K562 (cell line): ENCODE measurements around the gene DCUN1D4. TPM values are rescaled to one million over a fixed set of nuclear protein-coding genes. Genes with fewer than 3 reads are reported as not detected.

Experiments used
- CBX5 ChIP-seq: IDR thresholded peaks from 2 replicates; pipeline ENCODE4 v1.6.1; 2014; ENCODE audit warnings: low read depth, borderline replicate concordance
- CBX8 ChIP-seq: fragments of 200-600 bp; sonication (generic); IDR thresholded peaks from 2 replicates; pipeline ENCODE4 v1.6.1; 2012; ENCODE audit warnings: borderline replicate concordance, mixed run types, low read depth, mild to moderate bottlenecking, moderate library complexity, mixed read lengths, low read length, control low read depth, inconsistent platforms; ENCODE audit not compliant: poor library complexity, severe bottlenecking; ENCODE audit errors: extremely low read depth
- CREB3 ChIP-seq: fragments of 450-650 bp; conservative IDR thresholded peaks from 2 replicates; pipeline ENCODE4 v1.6.1; 2016; ENCODE audit warnings: missing genetic modification characterization, low read depth, mild to moderate bottlenecking, missing compliant biosample characterization, moderate library complexity
- CREM ChIP-seq: IDR thresholded peaks from 2 replicates; pipeline ENCODE4 v1.6.1; 2014; ENCODE audit warnings: antibody characterized with exemption, low read depth
- DMBX1 ChIP-seq: fragments of 250-450 bp; sonication (Bioruptor Pico); IDR thresholded peaks from 2 replicates; pipeline ENCODE4 v1.8.0; 2022; ENCODE audit warnings: inconsistent platforms, mild to moderate bottlenecking, moderate library complexity, borderline replicate concordance
- ESRRB ChIP-seq: fragments of 250-450 bp; sonication (Bioruptor Pico); IDR thresholded peaks from 2 replicates; pipeline ENCODE4 v1.5.0; 2020; ENCODE audit warnings: mild to moderate bottlenecking, moderate library complexity, borderline replicate concordance
- GTF2F1 ChIP-seq: IDR thresholded peaks from 2 replicates; pipeline ENCODE4 v1.6.1; 2011; ENCODE audit warnings: low read depth, low read length, improper control_type of control experiment
- HDAC2 ChIP-seq: fragments of 450-650 bp; IDR thresholded peaks from 2 replicates; pipeline ENCODE4 v1.6.1; 2016; ENCODE audit warnings: mild to moderate bottlenecking
- KDM1A ChIP-seq, 2 experiments: fragments of 450-650 bp; IDR thresholded peaks; 2 replicates each; pipeline ENCODE4 v1.6.1; 2016; ENCODE audit warnings: mild to moderate bottlenecking in 2 of 2
- MBD2 ChIP-seq: sonication (generic); IDR thresholded peaks from 2 replicates; pipeline ENCODE4 v1.6.1; 2016; ENCODE audit warnings: low read depth, borderline replicate concordance
- MXI1 ChIP-seq: IDR thresholded peaks from 2 replicates; pipeline ENCODE4 v1.6.1; 2011; ENCODE audit warnings: low read depth, mild to moderate bottlenecking, improper control_type of control experiment, low read length
- NFE2L1 ChIP-seq: fragments of 450-650 bp; IDR thresholded peaks from 2 replicates; pipeline ENCODE4 v1.6.1; 2016; ENCODE audit warnings: missing genetic modification characterization, low read depth, mild to moderate bottlenecking, missing compliant biosample characterization, moderate library complexity, borderline replicate concordance
- PCBP2 ChIP-seq: fragments of 200-400 bp; formaldehyde crosslinking; IDR thresholded peaks from 2 replicates; pipeline ENCODE4 v1.6.1; 2018; ENCODE audit warnings: low read length, low read depth, mild to moderate bottlenecking, moderate library complexity; ENCODE audit not compliant: poor library complexity, severe bottlenecking
- PHB ChIP-seq: fragments of 250-450 bp; sonication (Bioruptor Pico); IDR thresholded peaks from 2 replicates; pipeline ENCODE4 v1.5.0; 2021
- PHF21A ChIP-seq: fragments of 450-650 bp; IDR thresholded peaks from 2 replicates; pipeline ENCODE4 v1.6.1; 2017; ENCODE audit warnings: low read depth, borderline replicate concordance
- SRF ChIP-seq, 2 experiments: fragments of 250-450, 450-650 bp in 1 of 2; sonication (Bioruptor Pico) in 1 of 2; sonication (generic) in 1 of 2; formaldehyde crosslinking; IDR thresholded peaks; 2 replicates each; pipeline versions ENCODE4 v1.5.0 to v1.5.1; 2020 to 2022; ENCODE audit warnings: mild to moderate bottlenecking in 1 of 2, missing genetic modification reagents in 1 of 2
- STAT6 ChIP-seq: sonication (generic); formaldehyde crosslinking; IDR thresholded peaks from 2 replicates; pipeline ENCODE4 v1.8.1; 2023; ENCODE audit warnings: mild to moderate bottlenecking, missing genetic modification reagents
- ZBTB1 ChIP-seq: sonication (generic); formaldehyde crosslinking; IDR thresholded peaks from 2 replicates; pipeline ENCODE4 v1.8.1; 2023; ENCODE audit warnings: missing genetic modification reagents, low read depth, mild to moderate bottlenecking, borderline replicate concordance
- ZBTB17 ChIP-seq: fragments of 450-650 bp; formaldehyde crosslinking; IDR thresholded peaks from 2 replicates; pipeline ENCODE4 v1.4.0; 2020; ENCODE audit warnings: mild to moderate bottlenecking
- ZFP30 ChIP-seq: fragments of 250-450 bp; sonication (Bioruptor Pico); IDR thresholded peaks from 2 replicates; pipeline ENCODE4 v1.8.0; 2022; ENCODE audit warnings: moderate library complexity, mild to moderate bottlenecking, inconsistent platforms, borderline replicate concordance
- ZNF263 ChIP-seq: sonication (generic); formaldehyde crosslinking; IDR thresholded peaks from 2 replicates; pipeline ENCODE4 v1.8.0; 2022; ENCODE audit warnings: mild to moderate bottlenecking, missing genetic modification reagents, borderline replicate concordance
- polyA plus RNA-seq, 8 experiments: library from polyadenylated mRNA; depleted of rRNA in 4 of 8; stranded (reverse) in 5 of 8; unstranded in 3 of 8; fragments of >200 nt; fragmentation: Nextera tagmentation in 2 of 8; fragmentation: Illumina TruSeq in 1 of 8; extraction: Ambion mirVana in 2 of 8; extraction: Trizol in 1 of 8; gene quantifications; 2 replicates each; pipeline versions ENCODE4 v1.2.1 to v1.2.3, GENCODE V29; 2011 to 2014; ENCODE audit warnings: inconsistent platforms in 1 of 8, missing spikeins in 1 of 8
- total RNA-seq, 7 experiments: library from RNA; depleted of rRNA in 6 of 7; stranded (reverse); fragments of >200 nt in 6 of 7; fragmentation: Illumina TruSeq in 2 of 7; extraction: Trizol in 2 of 7; gene quantifications; 2 replicates each; pipeline versions ENCODE4 v1.2.1 to v1.2.3, GENCODE V29; 2011 to 2021; ENCODE audit warnings: low replicate concordance in 1 of 7
- TF ChIP-seq, protein P1 (sequence below): fragments of 450-650 bp; formaldehyde crosslinking; IDR thresholded peaks from 2 replicates; pipeline ENCODE4 v1.4.0; 2020; ENCODE audit warnings: mild to moderate bottlenecking, moderate library complexity

Gene DCUN1D4
- total and polyA plus RNA-seq, 9 of the 15 experiments (the other 6 are each of a cell fraction or from before 2014, with no cell fraction given): 15.1 to 73.5 (median 23.0) TPM

GRCh38 chr4:51844153-51845054 lies 1.5 kb downstream of the DCUN1D4 start (continued):
- TF ChIP-seq ESRRB (CRISPR knock-in tag): no peak
- no peak for TF ChIP-seq DMBX1
- TF ChIP-seq STAT6 (CRISPR knock-in tag): no peak
- TF ChIP-seq MBD2: peak; percentile 38; the same call in 1 of the 2 replicates
- no peak for TF ChIP-seq PHB (CRISPR knock-in tag)
- TF ChIP-seq GTF2F1: no peak
- no peak for TF ChIP-seq PHF21A
- no peak for TF ChIP-seq ZFP30 (CRISPR knock-in tag)
- peak; percentile 93 for TF ChIP-seq ZNF263
- TF ChIP-seq ZBTB17: no peak
- no peak for TF ChIP-seq PCBP2
- TF ChIP-seq CBX5: no peak
- TF ChIP-seq CBX8: no peak
- no peak for TF ChIP-seq SRF (CRISPR knock-in tag; IDR thresholded peaks at IDR 0.05)
- TF ChIP-seq, protein P1, sequence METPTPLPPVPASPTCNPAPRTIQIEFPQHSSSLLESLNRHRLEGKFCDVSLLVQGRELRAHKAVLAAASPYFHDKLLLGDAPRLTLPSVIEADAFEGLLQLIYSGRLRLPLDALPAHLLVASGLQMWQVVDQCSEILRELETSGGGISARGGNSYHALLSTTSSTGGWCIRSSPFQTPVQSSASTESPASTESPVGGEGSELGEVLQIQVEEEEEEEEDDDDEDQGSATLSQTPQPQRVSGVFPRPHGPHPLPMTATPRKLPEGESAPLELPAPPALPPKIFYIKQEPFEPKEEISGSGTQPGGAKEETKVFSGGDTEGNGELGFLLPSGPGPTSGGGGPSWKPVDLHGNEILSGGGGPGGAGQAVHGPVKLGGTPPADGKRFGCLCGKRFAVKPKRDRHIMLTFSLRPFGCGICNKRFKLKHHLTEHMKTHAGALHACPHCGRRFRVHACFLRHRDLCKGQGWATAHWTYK (CRISPR knock-in tag): no peak
- TF ChIP-seq KDM1A (IDR thresholded peaks at IDR 0.05): no peak
- TF ChIP-seq HDAC2: no peak
- TF ChIP-seq MXI1: peak; percentile 84
- no peak for TF ChIP-seq CREB3
- TF ChIP-seq CREM: no peak; the same call in 1 of the 2 replicates
- no peak for TF ChIP-seq NFE2L1 (tag)
- TF ChIP-seq ZBTB1 (CRISPR knock-in tag): 0 out of 2 replicates have a peak, but pooled peaks have one; percentile 32
